ENCODE data around the gene PDE6G. TPM values are rescaled to one million over a fixed set of nuclear protein-coding genes. Genes with fewer than 3 reads are reported as not detected.

The PDE6G gene
- total and polyA plus RNA-seq, 2 donors (not counting 1 experiment from before 2014, with no cell fraction given) = 0.69 to 1.1 TPM

- intact Hi-C loops (cut with micrococcal nuclease) = loop anchor here (1.0 to 10.0 kb wide), 4 partner anchors 48 to 310 kb away; no protein-coding TSS in a partner anchor
- WGBS (ENCODE audit: insufficient coverage) = 24% methylated on average over 4 of the region's 9 CpGs
- H3K27ac ChIP-seq (ENCODE audit: low read length in 2 of 2) = no peak overlapping the region
- no peaks in the 10 kb centered on the region for H3K27me3 ChIP-seq (replicated peaks in 1 of 4; ENCODE audit: control extremely low read depth in 1 of 4, control insufficient read depth in 3 of 4, insufficient read depth in 4 of 4, low read length in 3 of 4)
- DNase-seq (peak; percentile 81), ATAC-seq (ENCODE audit: low read depth) (peak; percentile 52)
- no peak overlapping the region for H3K9ac ChIP-seq (ENCODE audit: low read length)
- no peaks in the 10 kb centered on the region for H4K20me1 ChIP-seq (ENCODE audit: control insufficient read depth, insufficient read depth, low read length, poor library complexity, severe bottlenecking)
- peaks cover 13% of the 10 kb centered on the region for H3K79me2 ChIP-seq (ENCODE audit: control insufficient read depth, insufficient read depth, low read length)
- TF ChIP-seq EZH2 (IDR thresholded peaks at IDR 0.05; ENCODE audit: borderline replicate concordance, insufficient read depth, low read depth, low read length, poor library complexity, severe bottlenecking) = no peak
- peak; percentile 95 for TF ChIP-seq CTCF (IDR thresholded peaks at IDR 0.05)
- no peak overlapping the region for H2AFZ ChIP-seq (ENCODE audit: insufficient read depth, low read depth, low read length, poor library complexity, severe bottlenecking)
- no peaks in the 10 kb centered on the region for H3K9me3 Mint-ChIP-seq (ENCODE audit: insufficient read depth)
- no peak overlapping the region for H3K4me3 ChIP-seq (ENCODE audit: control extremely low read depth in 1 of 5, extremely low read depth in 1 of 5, insufficient read depth in 1 of 5, low read depth in 2 of 5, low read length in 4 of 5)
- no peaks in the 10 kb centered on the region for H3K9me3 ChIP-seq (ENCODE audit: control extremely low read depth in 1 of 3, control insufficient read depth in 2 of 3, insufficient read depth in 1 of 3, low read length in 2 of 3)
- POLR2A ChIA-PET = interaction anchor here (0.7 to 3.2 kb wide), 3 partner anchors 38 to 83 kb away, joined by 3 to 24 read pairs (median 5); partner anchors contain the start of gene FAAP100
- H3K4me3 Mint-ChIP-seq = peak overlapping the region; percentile 14
- H3K36me3 ChIP-seq (replicated peaks in 1 of 2; ENCODE audit: control extremely low read depth in 1 of 2, control insufficient read depth in 1 of 2, extremely low read depth in 1 of 2, insufficient read depth in 2 of 2, low read length in 1 of 2) = peaks cover 5 to 48% of the 10 kb centered on the region in 2 experiments
- peak overlapping the region; percentile 43 for H3K27ac Mint-ChIP-seq
- H3K4me1 ChIP-seq (ENCODE audit: control insufficient read depth in 2 of 2, insufficient read depth in 2 of 2, low read length in 2 of 2) = peaks cover 22 to 43% of the 10 kb centered on the region in 2 donors
- H3K27me3 Mint-ChIP-seq = no peaks in the 10 kb centered on the region
- H3K4me2 ChIP-seq (replicated peaks; ENCODE audit: low read depth, low read length, poor library complexity, severe bottlenecking) = no peak overlapping the region
- CTCF ChIA-PET = interaction anchor here (0.7 to 3.3 kb wide), 43 partner anchors 13 to 578 kb away, joined by 3 to 75 read pairs (median 4); partner anchors contain the start of genes ACTG1, ARL16, CEP131 and FAAP100
- peaks cover 38% of the 10 kb centered on the region for H3K4me1 Mint-ChIP-seq
Observed at GRCh38 chr17:81601525-81602120, 54.7 kb downstream of the PDE6G start.

Small RNA genes within 50 kb of the gene (small RNA-seq; reads per million reads assigned to genes)
- gene MIR6786 (ENCODE audit: insufficient read length, low read depth, low replicate concordance) = not detected

Other genes with a start within 250 kb of the PDE6G start
- gene ACTG1, start 143.7 kb downstream of the PDE6G start, total RNA-seq = 773 and 803 TPM in 2 replicates
- 1,677 and 1,778 TPM in 2 replicates for gene ACTG1, start 143.7 kb downstream of the PDE6G start, polyA plus RNA-seq
- 6.3 and 7.4 TPM in 2 replicates for gene FSCN2, start 128.2 kb downstream of the PDE6G start, total RNA-seq
- 7.1 and 12.0 TPM in 2 replicates for gene FSCN2, start 128.2 kb downstream of the PDE6G start, polyA plus RNA-seq
- gene FAAP100, start 104.2 kb downstream of the PDE6G start, total RNA-seq = 60.7 and 62.0 TPM in 2 replicates
- gene FAAP100, start 104.2 kb downstream of the PDE6G start, polyA plus RNA-seq = 59.3 and 72.7 TPM in 2 replicates
- 101 and 103 TPM in 2 replicates for gene NPLOC4, start 19.4 kb downstream of the PDE6G start, total RNA-seq
- gene NPLOC4, start 19.4 kb downstream of the PDE6G start, polyA plus RNA-seq = 70.2 and 80.6 TPM in 2 replicates
- gene TSPAN10, start 19.3 kb downstream of the PDE6G start, total RNA-seq = 1.1 and 1.6 TPM in 2 replicates
- 0.34 and 0.45 TPM in 2 replicates for gene TSPAN10, start 19.3 kb downstream of the PDE6G start, polyA plus RNA-seq
- gene OXLD1, start 10.1 kb upstream of the PDE6G start, total RNA-seq = 38.6 and 39.5 TPM in 2 replicates
- gene OXLD1, start 10.1 kb upstream of the PDE6G start, polyA plus RNA-seq = 53.5 and 102 TPM in 2 replicates
- gene CCDC137, start 10.2 kb upstream of the PDE6G start, total RNA-seq = 36.0 and 41.7 TPM in 2 replicates
- gene CCDC137, start 10.2 kb upstream of the PDE6G start, polyA plus RNA-seq = 12.9 and 18.8 TPM in 2 replicates
- gene ARL16, start 27.3 kb upstream of the PDE6G start, total RNA-seq = 32.5 and 35.3 TPM in 2 replicates
- gene ARL16, start 27.3 kb upstream of the PDE6G start, polyA plus RNA-seq = 61.4 and 101 TPM in 2 replicates
- gene HGS, start 27.5 kb upstream of the PDE6G start, total RNA-seq = 184 and 190 TPM in 2 replicates
- 206 and 220 TPM in 2 replicates for gene HGS, start 27.5 kb upstream of the PDE6G start, polyA plus RNA-seq
- 23.8 and 24.1 TPM in 2 replicates for gene MRPL12, start 46.8 kb upstream of the PDE6G start, total RNA-seq
- 15.9 and 25.6 TPM in 2 replicates for gene MRPL12, start 46.8 kb upstream of the PDE6G start, polyA plus RNA-seq
- gene SLC25A10, start 55.7 kb upstream of the PDE6G start, total RNA-seq = 5.0 and 6.5 TPM in 2 replicates
- 2.9 and 3.9 TPM in 2 replicates for gene SLC25A10, start 55.7 kb upstream of the PDE6G start, polyA plus RNA-seq
- gene GCGR, start 147.6 kb upstream of the PDE6G start, total RNA-seq = not detected in 2 replicates
- gene GCGR, start 147.6 kb upstream of the PDE6G start, polyA plus RNA-seq = not detected in 2 replicates
- gene MCRIP1, start 176.7 kb upstream of the PDE6G start, total RNA-seq = 69.7 and 74.3 TPM in 2 replicates
- 59.2 and 84.0 TPM in 2 replicates for gene MCRIP1, start 176.7 kb upstream of the PDE6G start, polyA plus RNA-seq
- not detected in 2 replicates for gene PPP1R27, start 178.5 kb upstream of the PDE6G start, total RNA-seq
- not detected in 2 replicates for gene PPP1R27, start 178.5 kb upstream of the PDE6G start, polyA plus RNA-seq
- 191 and 197 TPM in 2 replicates for gene P4HB, start 204.0 kb upstream of the PDE6G start, total RNA-seq
- gene P4HB, start 204.0 kb upstream of the PDE6G start, polyA plus RNA-seq = 37.4 and 42.5 TPM in 2 replicates
- 262 and 263 TPM in 2 replicates for gene ARHGDIA, start 214.8 kb upstream of the PDE6G start, total RNA-seq
- gene ARHGDIA, start 214.8 kb upstream of the PDE6G start, polyA plus RNA-seq = 510 and 744 TPM in 2 replicates
- gene ALYREF, start 235.0 kb upstream of the PDE6G start, total RNA-seq = 49.7 and 52.1 TPM in 2 replicates
- gene ALYREF, start 235.0 kb upstream of the PDE6G start, polyA plus RNA-seq = 102 and 128 TPM in 2 replicates
- 39.5 and 43.3 TPM in 2 replicates for gene ANAPC11, start 235.2 kb upstream of the PDE6G start, total RNA-seq
- gene ANAPC11, start 235.2 kb upstream of the PDE6G start, polyA plus RNA-seq = 110 and 120 TPM in 2 replicates
- 0.24 and 0.44 TPM in 2 replicates for gene NPB, start 245.7 kb upstream of the PDE6G start, total RNA-seq
- not detected in 2 replicates for gene NPB, start 245.7 kb upstream of the PDE6G start, polyA plus RNA-seq